ENCODE measurements around the gene PCYT1B.

GRCh38 chrX:24662352-24662751, 15.2 kb upstream of the PCYT1B start:
- TF ChIP-seq CTCF (IDR thresholded peaks at IDR 0.05) (no peak), POLR2A (IDR thresholded peaks at IDR 0.05) (no peak)
